ENCODE results near the gene RUFY3.
"Not testable (repeated sequence)": the region's sequence is repeated elsewhere in the genome, so short reads cannot be mapped to it uniquely, and the experiment has no call there.

Gene RUFY3

DNA sequence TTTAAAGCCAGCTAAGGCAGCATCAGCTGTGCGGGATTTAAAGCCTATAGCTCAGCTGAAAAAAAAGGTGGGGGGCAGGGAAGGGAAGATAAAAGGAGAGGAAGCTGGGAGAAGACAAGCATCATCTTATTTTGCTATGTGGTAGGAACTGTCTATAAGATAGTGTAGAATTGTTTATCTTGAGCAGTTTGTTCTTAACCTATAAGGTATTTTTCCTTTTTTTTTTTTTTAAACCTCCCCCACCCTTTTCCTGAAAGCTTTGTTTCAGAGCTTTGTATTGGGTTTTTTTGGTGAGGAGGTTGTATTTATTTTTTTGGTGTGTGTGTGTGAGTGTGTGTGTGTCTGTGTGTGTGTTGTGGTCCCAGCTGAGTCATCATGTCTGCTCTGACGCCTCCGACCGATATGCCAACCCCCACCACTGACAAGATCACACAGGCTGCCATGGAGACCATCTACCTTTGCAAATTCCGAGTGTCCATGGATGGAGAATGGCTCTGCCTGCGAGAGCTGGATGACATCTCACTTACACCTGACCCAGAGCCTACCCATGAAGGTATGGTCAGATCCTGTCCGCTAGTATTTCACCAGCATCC is 531 bp downstream of the RUFY3 start:
- H3K27ac ChIP-seq (ENCODE audit: low read depth, low read length) = no peak overlapping the region
- H3K27me3 ChIP-seq (ENCODE audit: control insufficient read depth, insufficient read depth, low read length) = no peaks in the 10 kb centered on the region
- H3K4me3 ChIP-seq (ENCODE audit: low read depth, low read length) = no peak overlapping the region
- H3K9me3 ChIP-seq (ENCODE audit: control insufficient read depth, insufficient read depth, low read depth, low read length) = no peaks in the 10 kb centered on the region
- no peaks in the 10 kb centered on the region for H3K36me3 ChIP-seq (ENCODE audit: control insufficient read depth, insufficient read depth, low read length)
- H3K9ac ChIP-seq (ENCODE audit: low read length) = no peak overlapping the region
- H3K4me1 ChIP-seq (ENCODE audit: control insufficient read depth, insufficient read depth, low read length) = peaks cover 8% of the 10 kb centered on the region

DNA sequence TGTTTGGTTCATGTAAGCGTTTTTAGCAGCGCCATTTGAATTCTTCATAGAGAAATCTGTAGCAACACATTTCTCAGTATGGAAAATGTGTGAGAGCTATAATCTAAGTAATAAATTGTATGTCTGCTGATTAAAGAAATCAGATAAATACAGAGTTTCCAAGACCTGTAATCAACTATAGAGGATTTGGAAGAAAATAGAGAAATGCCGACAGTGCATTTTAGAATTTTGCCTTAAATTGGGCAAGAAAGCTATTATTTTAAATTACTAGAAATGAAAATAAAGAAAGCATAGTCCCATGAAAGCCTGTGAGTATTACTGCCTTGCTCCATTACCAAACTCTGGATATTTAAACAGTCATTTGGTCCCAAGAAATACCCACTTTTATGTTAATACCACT is 2.7 kb downstream of the RUFY3 start:
- H3K9ac ChIP-seq (ENCODE audit: low read length) = no peak overlapping the region
- H3K36me3 ChIP-seq (ENCODE audit: control insufficient read depth, insufficient read depth, low read length) = no peaks in the 10 kb centered on the region
- H3K9me3 ChIP-seq (ENCODE audit: control insufficient read depth, insufficient read depth, low read depth, low read length) = no peaks in the 10 kb centered on the region
- H3K4me1 ChIP-seq (ENCODE audit: control insufficient read depth, insufficient read depth, low read length) = peaks cover 8% of the 10 kb centered on the region
- no peak overlapping the region for H3K4me3 ChIP-seq (ENCODE audit: low read depth, low read length)
- no peak overlapping the region for H3K27ac ChIP-seq (ENCODE audit: low read depth, low read length)
- H3K27me3 ChIP-seq (ENCODE audit: control insufficient read depth, insufficient read depth, low read length) = no peaks in the 10 kb centered on the region

DNA sequence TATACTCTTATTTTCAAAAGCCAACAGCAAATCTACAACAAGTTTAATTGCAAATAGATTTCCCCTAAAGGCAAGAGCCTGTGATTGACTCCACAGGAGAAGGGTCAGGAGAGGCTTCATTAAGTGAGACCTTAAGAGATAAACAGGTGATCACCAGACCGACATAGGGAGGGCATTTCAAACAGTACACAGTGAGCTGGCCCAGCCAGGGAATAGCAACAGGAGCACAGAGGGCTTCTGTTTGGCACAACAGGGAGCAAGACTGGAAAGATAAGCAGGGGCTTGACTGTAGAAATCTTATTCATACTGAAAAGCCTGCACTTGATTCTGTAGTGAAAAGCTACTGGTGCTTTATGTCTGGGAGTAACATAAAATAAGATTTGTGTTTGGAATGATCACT is 3.9 kb downstream of the RUFY3 start:
- H3K36me3 ChIP-seq (ENCODE audit: control insufficient read depth, insufficient read depth, low read length) = no peaks in the 10 kb centered on the region

DNA sequence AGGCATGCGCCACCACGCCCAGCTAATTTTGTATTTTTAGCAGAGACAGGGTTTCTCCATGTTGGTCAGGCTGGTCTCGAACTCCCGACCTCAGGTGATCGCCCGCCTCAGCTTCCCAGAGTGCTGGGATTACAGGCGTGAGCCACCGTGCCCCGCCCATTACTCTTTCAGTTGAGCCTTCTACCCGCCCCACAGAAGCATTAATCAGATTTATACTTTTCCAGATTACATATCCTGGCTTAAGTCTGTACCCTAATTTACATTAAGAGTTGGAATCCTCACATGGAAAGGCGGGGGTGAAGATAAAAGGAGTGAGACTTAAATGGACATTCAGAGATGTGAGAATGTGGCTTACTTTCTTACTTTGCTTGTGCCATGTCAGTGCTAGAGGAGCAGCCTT is 4.8 kb downstream of the RUFY3 start:
- H3K36me3 ChIP-seq (ENCODE audit: control insufficient read depth, insufficient read depth, low read length); H3K9me3 ChIP-seq (ENCODE audit: control insufficient read depth, insufficient read depth, low read depth, low read length); H3K9ac ChIP-seq (ENCODE audit: low read length); H3K27ac ChIP-seq (ENCODE audit: low read depth, low read length); H3K4me1 ChIP-seq (ENCODE audit: control insufficient read depth, insufficient read depth, low read length); H3K27me3 ChIP-seq (ENCODE audit: control insufficient read depth, insufficient read depth, low read length); H3K4me3 ChIP-seq (ENCODE audit: low read depth, low read length): not testable (repeated sequence)

More for the DNA sequence above, 3.9 kb downstream of the RUFY3 start:
- no peak overlapping the region for H3K9ac ChIP-seq (ENCODE audit: low read length)
- no peaks in the 10 kb centered on the region for H3K27me3 ChIP-seq (ENCODE audit: control insufficient read depth, insufficient read depth, low read length)
- H3K27ac ChIP-seq (ENCODE audit: low read depth, low read length) = no peak overlapping the region
- H3K4me3 ChIP-seq (ENCODE audit: low read depth, low read length) = no peak overlapping the region
- no peaks in the 10 kb centered on the region for H3K9me3 ChIP-seq (ENCODE audit: control insufficient read depth, insufficient read depth, low read depth, low read length)
- peaks cover 8% of the 10 kb centered on the region for H3K4me1 ChIP-seq (ENCODE audit: control insufficient read depth, insufficient read depth, low read length)

DNA sequence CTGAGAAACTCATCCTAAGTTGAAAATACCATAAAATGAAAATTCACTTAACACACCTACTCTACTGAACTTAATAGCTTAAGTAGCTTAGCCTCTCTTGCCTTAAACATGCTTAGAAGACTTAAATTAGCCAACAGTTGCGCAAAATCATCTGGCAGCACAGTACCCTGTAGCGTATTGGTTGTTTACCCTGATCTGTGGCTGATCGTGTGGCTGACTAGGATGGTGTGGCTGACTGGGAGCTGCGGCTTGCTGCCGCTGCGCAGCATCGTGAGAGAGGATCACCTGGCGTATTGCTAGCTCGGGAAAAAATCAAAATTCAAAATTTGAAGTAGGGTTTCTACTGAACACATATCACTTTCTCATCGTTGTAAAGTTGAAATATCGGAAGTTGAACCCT is 6.3 kb downstream of the RUFY3 start:
- Histone ChIP-seq H3K4me3 (ENCODE audit: low read depth, low read length) (no peak overlapping the region), H3K27me3 (ENCODE audit: control insufficient read depth, insufficient read depth, low read length) (no peaks in the 10 kb centered on the region), H3K36me3 (ENCODE audit: control insufficient read depth, insufficient read depth, low read length) (no peaks in the 10 kb centered on the region), H3K9me3 (ENCODE audit: control insufficient read depth, insufficient read depth, low read depth, low read length) (no peaks in the 10 kb centered on the region), H3K27ac (ENCODE audit: low read depth, low read length) (no peak overlapping the region), H3K4me1 (ENCODE audit: control insufficient read depth, insufficient read depth, low read length) (no peaks in the 10 kb centered on the region), H3K9ac (ENCODE audit: low read length) (no peak overlapping the region)

DNA sequence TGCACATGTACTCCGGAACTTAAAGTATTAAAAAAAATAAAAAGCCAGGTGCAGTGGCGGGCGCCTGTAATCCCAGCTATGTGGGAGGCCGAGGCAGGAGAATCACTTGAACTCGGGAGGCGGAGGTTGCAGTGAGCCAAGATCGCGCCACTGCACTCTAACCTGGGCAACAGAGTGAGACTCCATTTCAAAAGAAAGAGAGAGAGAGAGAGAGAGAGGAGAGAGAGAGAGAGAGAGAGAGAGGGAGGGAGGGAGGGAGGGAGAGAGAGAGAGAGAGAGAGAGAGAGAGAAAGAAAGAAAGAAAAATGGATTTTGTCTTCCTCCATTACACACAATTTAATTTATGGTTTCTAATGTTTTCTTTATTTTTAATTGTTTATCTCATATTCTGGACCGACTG is 11.1 kb downstream of the RUFY3 start:
- not testable (repeated sequence) for H3K4me3 ChIP-seq (ENCODE audit: low read depth, low read length); H3K9ac ChIP-seq (ENCODE audit: low read length); H3K27ac ChIP-seq (ENCODE audit: low read depth, low read length); H3K27me3 ChIP-seq (ENCODE audit: control insufficient read depth, insufficient read depth, low read length); H3K4me1 ChIP-seq (ENCODE audit: control insufficient read depth, insufficient read depth, low read length); H3K9me3 ChIP-seq (ENCODE audit: control insufficient read depth, insufficient read depth, low read depth, low read length); H3K36me3 ChIP-seq (ENCODE audit: control insufficient read depth, insufficient read depth, low read length)

DNA sequence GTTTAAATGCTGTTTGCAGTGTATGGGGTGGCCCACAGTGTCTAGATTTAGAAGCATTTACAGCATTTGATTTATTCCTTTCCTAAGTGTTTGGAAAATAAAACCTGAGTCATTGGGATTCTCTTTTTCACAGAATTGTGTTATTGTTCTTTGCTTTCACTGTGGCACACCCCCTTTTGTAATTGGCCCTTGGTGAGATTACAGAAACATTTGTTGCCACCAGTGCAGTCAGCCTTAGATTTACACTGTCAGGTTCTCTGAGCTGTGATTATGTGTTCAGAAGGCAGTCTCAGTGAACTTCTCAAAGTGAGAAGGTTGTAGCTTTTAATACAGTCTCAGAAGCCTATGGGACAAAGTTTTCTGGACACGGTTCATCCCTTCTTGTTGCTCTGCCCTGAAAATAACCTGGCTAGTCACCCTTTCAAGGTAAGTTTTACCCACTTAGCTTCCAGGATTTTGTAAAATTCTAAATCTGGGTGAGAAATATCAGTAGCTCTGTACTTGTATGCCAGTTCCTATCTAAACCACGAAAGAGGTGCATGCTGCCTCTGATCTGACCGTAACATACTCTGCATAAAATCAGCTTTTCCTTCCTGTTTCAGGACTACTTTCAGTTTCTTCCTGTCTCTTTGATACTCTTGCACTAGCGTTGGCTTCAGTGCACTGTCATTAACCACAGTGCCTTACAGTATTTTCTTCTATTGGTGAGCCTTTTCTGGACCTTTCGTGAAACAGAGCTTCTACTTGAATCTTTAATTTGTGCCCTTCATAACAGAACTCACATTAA is 12.6 kb downstream of the RUFY3 start:
- no peaks in the 10 kb centered on the region for H3K27me3 ChIP-seq (ENCODE audit: control insufficient read depth, insufficient read depth, low read length)
- peaks cover 4% of the 10 kb centered on the region; the same call in 1 of the 2 replicates for H3K4me1 ChIP-seq (ENCODE audit: control insufficient read depth, insufficient read depth, low read length)
- H3K27ac ChIP-seq (ENCODE audit: low read depth, low read length) = no peak overlapping the region
- H3K9me3 ChIP-seq (ENCODE audit: control insufficient read depth, insufficient read depth, low read depth, low read length) = no peaks in the 10 kb centered on the region
- H3K4me3 ChIP-seq (ENCODE audit: low read depth, low read length) = no peak overlapping the region
- H3K36me3 ChIP-seq (ENCODE audit: control insufficient read depth, insufficient read depth, low read length) = no peaks in the 10 kb centered on the region
- H3K9ac ChIP-seq (ENCODE audit: low read length) = no peak overlapping the region

DNA sequence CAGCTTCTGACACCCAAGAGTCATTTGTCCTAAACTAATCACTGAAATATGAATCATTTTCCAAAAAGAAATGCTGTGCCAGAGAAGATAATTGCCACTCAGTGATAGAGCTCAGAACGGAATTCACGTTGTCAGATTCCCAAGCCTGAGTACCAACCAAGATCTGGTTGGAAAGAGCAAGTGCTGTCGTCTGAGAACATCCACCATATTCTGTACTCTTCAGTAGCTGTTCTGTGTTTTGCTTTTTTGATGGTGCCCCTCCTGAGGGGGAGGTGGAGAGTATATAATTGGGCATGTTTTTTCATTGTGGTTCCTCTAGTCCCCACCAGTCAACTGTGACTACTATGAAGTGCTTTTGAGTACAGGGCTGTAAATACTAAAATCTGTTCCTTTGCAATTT is 13.2 kb downstream of the RUFY3 start:
- no peaks in the 10 kb centered on the region for H3K9me3 ChIP-seq (ENCODE audit: control insufficient read depth, insufficient read depth, low read depth, low read length)
- H3K36me3 ChIP-seq (ENCODE audit: control insufficient read depth, insufficient read depth, low read length) = no peaks in the 10 kb centered on the region
- H3K9ac ChIP-seq (ENCODE audit: low read length) = no peak overlapping the region
- H3K27ac ChIP-seq (ENCODE audit: low read depth, low read length) = no peak overlapping the region
- H3K27me3 ChIP-seq (ENCODE audit: control insufficient read depth, insufficient read depth, low read length) = no peaks in the 10 kb centered on the region
- no peak overlapping the region for H3K4me3 ChIP-seq (ENCODE audit: low read depth, low read length)
- peaks cover 8% of the 10 kb centered on the region; the same call in 1 of the 2 replicates for H3K4me1 ChIP-seq (ENCODE audit: control insufficient read depth, insufficient read depth, low read length)

DNA sequence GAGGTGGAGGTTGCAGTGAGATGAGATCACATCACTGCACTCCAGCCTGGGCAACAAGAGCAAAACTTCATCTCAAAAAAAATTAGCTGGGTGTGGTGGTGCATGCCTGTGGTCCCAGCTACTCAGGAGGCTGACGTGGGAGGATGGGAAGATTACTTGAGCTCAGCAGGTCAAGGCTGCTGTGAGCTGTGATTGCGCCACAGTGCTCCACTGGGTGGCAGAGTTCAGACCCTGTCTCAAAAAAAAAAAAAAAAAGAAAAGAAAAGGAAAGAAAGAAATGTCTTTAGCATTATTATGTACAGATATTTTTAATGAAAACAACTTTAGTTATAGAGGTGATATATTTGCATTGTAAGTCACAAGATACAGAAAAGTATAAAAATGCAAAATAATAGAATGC is 14.2 kb downstream of the RUFY3 start:
- H3K4me1 ChIP-seq (ENCODE audit: control insufficient read depth, insufficient read depth, low read length) = peaks cover 10% of the 10 kb centered on the region; the same call in 1 of the 2 replicates
- not testable (repeated sequence) for H3K27me3 ChIP-seq (ENCODE audit: control insufficient read depth, insufficient read depth, low read length); H3K27ac ChIP-seq (ENCODE audit: low read depth, low read length); H3K9me3 ChIP-seq (ENCODE audit: control insufficient read depth, insufficient read depth, low read depth, low read length); H3K9ac ChIP-seq (ENCODE audit: low read length); H3K4me3 ChIP-seq (ENCODE audit: low read depth, low read length); H3K36me3 ChIP-seq (ENCODE audit: control insufficient read depth, insufficient read depth, low read length)

DNA sequence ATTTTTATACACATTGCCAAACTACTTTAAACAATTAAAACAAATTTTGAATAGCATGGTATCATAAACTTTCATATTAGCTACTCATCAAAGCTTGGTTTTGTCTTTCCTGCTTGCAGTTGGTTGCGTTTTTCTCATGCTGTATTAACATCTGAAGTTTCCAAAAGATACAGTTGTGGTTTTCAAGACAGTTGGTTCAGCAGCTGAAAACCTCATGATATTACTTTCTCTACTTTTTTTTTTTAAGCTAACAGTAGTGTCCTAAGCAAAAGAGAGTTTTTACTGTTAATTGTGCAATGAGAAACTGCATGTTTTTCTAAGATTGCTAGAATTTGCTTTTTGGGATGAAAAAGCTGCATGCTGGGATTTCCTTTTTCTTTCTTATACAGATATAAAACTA is 15.2 kb downstream of the RUFY3 start:
- no peak overlapping the region for H3K9ac ChIP-seq (ENCODE audit: low read length)
- no peaks in the 10 kb centered on the region for H3K27me3 ChIP-seq (ENCODE audit: control insufficient read depth, insufficient read depth, low read length)
- peaks cover 15% of the 10 kb centered on the region for H3K4me1 ChIP-seq (ENCODE audit: control insufficient read depth, insufficient read depth, low read length)
- H3K36me3 ChIP-seq (ENCODE audit: control insufficient read depth, insufficient read depth, low read length) = no peaks in the 10 kb centered on the region
- H3K9me3 ChIP-seq (ENCODE audit: control insufficient read depth, insufficient read depth, low read depth, low read length) = no peaks in the 10 kb centered on the region
- no peak overlapping the region for H3K4me3 ChIP-seq (ENCODE audit: low read depth, low read length)
- H3K27ac ChIP-seq (ENCODE audit: low read depth, low read length) = no peak overlapping the region

DNA sequence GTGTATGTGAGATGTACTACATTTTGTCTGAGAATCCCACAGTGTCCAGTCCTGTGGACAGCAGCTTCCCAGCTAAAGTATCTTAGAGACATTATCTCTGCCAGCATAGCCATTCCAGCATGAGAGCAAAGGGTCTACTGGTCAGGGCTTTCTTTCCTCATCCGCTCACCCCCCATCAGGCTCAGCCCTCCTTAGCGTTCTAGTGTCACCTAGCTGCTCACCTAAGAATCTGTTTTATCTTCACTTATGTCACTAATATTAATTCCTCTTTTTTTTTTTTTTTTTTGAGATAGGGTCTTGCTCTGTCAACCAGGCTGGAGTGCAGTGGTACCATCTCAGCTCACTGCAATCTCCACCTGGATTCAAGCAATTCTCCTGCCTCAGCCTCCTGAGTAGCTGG is 15.6 kb downstream of the RUFY3 start:
- H3K27me3 ChIP-seq (ENCODE audit: control insufficient read depth, insufficient read depth, low read length) = no peaks in the 10 kb centered on the region
- no peak overlapping the region for H3K4me3 ChIP-seq (ENCODE audit: low read depth, low read length)
- H3K4me1 ChIP-seq (ENCODE audit: control insufficient read depth, insufficient read depth, low read length) = peaks cover 15% of the 10 kb centered on the region
- no peaks in the 10 kb centered on the region for H3K36me3 ChIP-seq (ENCODE audit: control insufficient read depth, insufficient read depth, low read length)
- H3K9ac ChIP-seq (ENCODE audit: low read length) = no peak overlapping the region
- no peak overlapping the region for H3K27ac ChIP-seq (ENCODE audit: low read depth, low read length)
- no peaks in the 10 kb centered on the region for H3K9me3 ChIP-seq (ENCODE audit: control insufficient read depth, insufficient read depth, low read depth, low read length)

Data from HUES6 (cell line).